Measurements from ENCODE around the gene SMYD2.

GRCh38 chr1:214337015-214337414 is 56.1 kb downstream of the SMYD2 start:
- TF ChIP-seq TAF1 (IDR thresholded peaks at IDR 0.05; ENCODE audit: borderline replicate concordance, insufficient read depth, low read length) (no peak), POLR2AphosphoS5 (IDR thresholded peaks at IDR 0.05; ENCODE audit: low read depth, low read length) (no peak), SIN3A (IDR thresholded peaks at IDR 0.05; ENCODE audit: borderline replicate concordance, insufficient read depth, low read length) (no peak), REST (IDR thresholded peaks at IDR 0.05; ENCODE audit: insufficient read depth in 1 of 2, low read depth in 2 of 2, low read length in 2 of 2) (no peak)
